Loucy (cell line): ENCODE data around the gene NEIL3.
A peak's percentile ranks its signal among the peaks of the same experiment; 100 is the strongest.
"Not testable (repeated sequence)": the region's sequence is repeated elsewhere in the genome, so short reads cannot be mapped to it uniquely, and the experiment has no call there.

Source experiments
- H2AFZ ChIP-seq: fragments of 200-600 bp; sonication (generic); 2 replicates; pipeline ENCODE4 v1.6.0; 2016; ENCODE audit warnings: antibody characterized with exemption, mild to moderate bottlenecking, low read length, moderate library complexity
- H3F3A ChIP-seq: fragments of 200-600 bp; 2 replicates; pipeline ENCODE4 v1.6.0; 2016; ENCODE audit warnings: antibody characterized with exemption, low read depth, mild to moderate bottlenecking
- H3K27me3 ChIP-seq: fragments of 200-600 bp; sonication (generic); 2 replicates; pipeline ENCODE4 v1.6.1; 2014; ENCODE audit warnings: low read length, mild to moderate bottlenecking; ENCODE audit not compliant: insufficient read depth, poor library complexity, severe bottlenecking
- H3K36me3 ChIP-seq: fragments of 200-600 bp; sonication (generic); 2 replicates; pipeline ENCODE4 v1.6.1; 2016; ENCODE audit warnings: low read length; ENCODE audit not compliant: insufficient read depth
- H3K4me1 ChIP-seq: fragments of 200-600 bp; sonication (generic); 2 replicates; pipeline ENCODE4 v1.5.1; 2014; ENCODE audit warnings: low read length, mild to moderate bottlenecking; ENCODE audit not compliant: insufficient read depth, poor library complexity, severe bottlenecking
- H3K4me2 ChIP-seq: fragments of 200-600 bp; sonication (generic); 2 replicates; pipeline ENCODE4 v1.6.0; 2014; ENCODE audit warnings: antibody characterized with exemption, low read length, low read depth, mild to moderate bottlenecking; ENCODE audit not compliant: poor library complexity, severe bottlenecking
- H3K4me3 ChIP-seq: fragments of 200-600 bp; sonication (generic); 2 replicates; pipeline ENCODE4 v1.5.1; 2014; ENCODE audit warnings: low read length, mild to moderate bottlenecking, mixed read lengths; ENCODE audit not compliant: poor library complexity, severe bottlenecking
- H3K79me2 ChIP-seq: fragments of 200-600 bp; sonication (generic); 2 replicates; pipeline ENCODE4 v1.6.1; 2014; ENCODE audit warnings: low read length; ENCODE audit not compliant: insufficient read depth
- H3K9ac ChIP-seq: fragments of 200-600 bp; sonication (generic); 2 replicates; pipeline ENCODE4 v1.6.0; 2014; ENCODE audit warnings: mild to moderate bottlenecking, low read depth, low read length, moderate library complexity; ENCODE audit not compliant: poor library complexity, severe bottlenecking
- H3K9me2 ChIP-seq: fragments of 200-600 bp; sonication (generic); replicated peaks from 2 replicates; pipeline ENCODE4 v1.6.1; 2016; ENCODE audit warnings: low read depth, low read length, mixed read lengths
- H3K9me3 ChIP-seq: fragments of 200-600 bp; sonication (generic); 2 replicates; pipeline ENCODE4 v1.6.1; 2014; ENCODE audit warnings: mild to moderate bottlenecking, antibody characterized with exemption, low read length, low read depth; ENCODE audit not compliant: insufficient read depth
- H4K20me1 ChIP-seq: fragments of 200-600 bp; sonication (generic); 2 replicates; pipeline ENCODE4 v1.6.0; 2014; ENCODE audit warnings: antibody characterized with exemption, low read length, mild to moderate bottlenecking; ENCODE audit not compliant: insufficient read depth, poor library complexity, severe bottlenecking
- EZH2phosphoT487 ChIP-seq: fragments of 200-600 bp; IDR thresholded peaks from 2 replicates; pipeline ENCODE4 v1.6.1; 2018; ENCODE audit warnings: antibody characterized with exemption, mild to moderate bottlenecking, moderate library complexity, borderline replicate concordance
- TF ChIP-seq, protein P1 (sequence below): fragments of 200-600 bp; sonication (generic); conservative IDR thresholded peaks from 2 replicates; pipeline ENCODE4 v1.5.1; 2014; ENCODE audit warnings: mild to moderate bottlenecking, antibody characterized with exemption, low read length

The NEIL3 gene

DNA sequence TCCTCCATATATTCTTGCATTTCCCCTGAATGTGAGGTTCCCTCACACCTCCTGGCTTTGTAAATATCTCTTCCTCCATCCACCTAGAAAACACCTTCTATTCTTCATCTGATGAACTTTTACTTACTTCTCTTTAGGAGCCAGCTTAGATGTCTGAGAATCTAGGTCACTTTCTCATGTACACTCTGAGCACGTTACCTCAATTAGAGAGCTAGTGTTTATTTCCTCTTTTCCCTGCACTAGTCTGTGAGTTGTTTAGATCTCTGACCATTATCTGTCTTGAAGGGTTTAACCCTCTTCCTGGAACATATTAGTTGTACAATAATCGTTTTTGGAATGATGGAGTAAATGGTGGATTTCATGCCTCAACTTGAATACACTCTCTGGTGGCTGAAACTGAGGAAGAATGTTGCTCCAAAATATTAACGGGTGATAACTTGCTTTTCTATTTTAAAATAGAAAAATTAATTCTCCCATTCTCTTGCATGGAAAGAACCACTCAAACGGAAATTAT is 8.5 kb upstream of the NEIL3 start:
- H3K79me2 ChIP-seq: no peaks in the 10 kb centered on the region
- no peaks in the 10 kb centered on the region for H3F3A ChIP-seq
- peaks cover 5% of the 10 kb centered on the region; the same call in 1 of the 2 replicates for H3K9me3 ChIP-seq
- H3K4me2 ChIP-seq: no peak overlapping the region
- H2AFZ ChIP-seq: 0 out of 2 replicates have a peak overlapping the region, but pooled peaks have one; percentile 43
- no peak overlapping the region for H3K9ac ChIP-seq
- H3K4me3 ChIP-seq: no peak overlapping the region
- TF ChIP-seq EZH2phosphoT487: no peak
- TF ChIP-seq, protein P1, sequence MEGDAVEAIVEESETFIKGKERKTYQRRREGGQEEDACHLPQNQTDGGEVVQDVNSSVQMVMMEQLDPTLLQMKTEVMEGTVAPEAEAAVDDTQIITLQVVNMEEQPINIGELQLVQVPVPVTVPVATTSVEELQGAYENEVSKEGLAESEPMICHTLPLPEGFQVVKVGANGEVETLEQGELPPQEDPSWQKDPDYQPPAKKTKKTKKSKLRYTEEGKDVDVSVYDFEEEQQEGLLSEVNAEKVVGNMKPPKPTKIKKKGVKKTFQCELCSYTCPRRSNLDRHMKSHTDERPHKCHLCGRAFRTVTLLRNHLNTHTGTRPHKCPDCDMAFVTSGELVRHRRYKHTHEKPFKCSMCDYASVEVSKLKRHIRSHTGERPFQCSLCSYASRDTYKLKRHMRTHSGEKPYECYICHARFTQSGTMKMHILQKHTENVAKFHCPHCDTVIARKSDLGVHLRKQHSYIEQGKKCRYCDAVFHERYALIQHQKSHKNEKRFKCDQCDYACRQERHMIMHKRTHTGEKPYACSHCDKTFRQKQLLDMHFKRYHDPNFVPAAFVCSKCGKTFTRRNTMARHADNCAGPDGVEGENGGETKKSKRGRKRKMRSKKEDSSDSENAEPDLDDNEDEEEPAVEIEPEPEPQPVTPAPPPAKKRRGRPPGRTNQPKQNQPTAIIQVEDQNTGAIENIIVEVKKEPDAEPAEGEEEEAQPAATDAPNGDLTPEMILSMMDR: no peak
- H3K27me3 ChIP-seq: no peaks in the 10 kb centered on the region
- no peaks in the 10 kb centered on the region for H3K4me1 ChIP-seq
- no peaks in the 10 kb centered on the region for H3K36me3 ChIP-seq
- no peaks in the 10 kb centered on the region for H4K20me1 ChIP-seq
- H3K9me2 ChIP-seq: no peaks in the 10 kb centered on the region

DNA sequence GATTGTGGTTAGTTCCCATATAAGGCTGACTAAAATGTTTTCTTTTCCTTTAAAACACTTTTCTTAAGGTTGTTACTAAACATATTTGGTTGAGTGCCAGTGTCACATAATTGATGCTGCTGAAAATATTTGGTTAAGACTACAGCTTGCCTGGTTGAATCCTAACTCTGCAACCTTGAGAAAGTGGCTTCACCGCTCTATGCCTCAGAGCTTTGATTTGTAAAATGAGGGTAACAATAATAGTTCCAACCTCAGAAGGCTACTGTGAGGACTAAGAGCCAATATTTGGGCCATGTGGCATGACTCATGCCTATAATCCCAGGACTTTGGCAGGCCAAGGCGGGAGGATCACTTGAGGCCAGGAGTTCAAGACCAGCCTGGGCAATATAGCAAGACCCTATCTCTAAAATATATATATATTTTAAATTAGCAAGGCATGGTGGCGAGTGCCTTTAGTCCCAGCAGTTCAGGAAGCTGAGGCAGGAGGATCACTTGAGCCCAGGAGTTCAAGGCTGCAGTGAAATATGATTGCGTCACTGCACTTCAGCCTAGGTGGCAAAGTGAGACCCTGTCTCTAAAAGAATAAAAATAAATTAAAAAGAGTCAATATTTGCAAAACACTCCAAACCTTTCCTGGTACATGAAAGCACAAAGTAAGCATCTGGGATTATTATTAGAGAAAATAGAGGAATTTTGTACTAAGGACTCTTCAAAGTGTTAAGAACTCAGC is 7.1 kb upstream of the NEIL3 start:
- H3K4me3 ChIP-seq: no peak overlapping the region
- no peaks in the 10 kb centered on the region for H4K20me1 ChIP-seq
- no peaks in the 10 kb centered on the region for H3K4me1 ChIP-seq
- H3F3A ChIP-seq: no peaks in the 10 kb centered on the region
- H3K9me3 ChIP-seq: peaks cover 5% of the 10 kb centered on the region; the same call in 1 of the 2 replicates
- H3K4me2 ChIP-seq: no peak overlapping the region
- H3K9me2 ChIP-seq: no peaks in the 10 kb centered on the region
- TF ChIP-seq, protein P1: no peak
- no peak for TF ChIP-seq EZH2phosphoT487
- H3K9ac ChIP-seq: no peak overlapping the region
- no peaks in the 10 kb centered on the region for H3K36me3 ChIP-seq
- H3K79me2 ChIP-seq: no peaks in the 10 kb centered on the region
- H3K27me3 ChIP-seq: no peaks in the 10 kb centered on the region
- no peak overlapping the region for H2AFZ ChIP-seq

DNA sequence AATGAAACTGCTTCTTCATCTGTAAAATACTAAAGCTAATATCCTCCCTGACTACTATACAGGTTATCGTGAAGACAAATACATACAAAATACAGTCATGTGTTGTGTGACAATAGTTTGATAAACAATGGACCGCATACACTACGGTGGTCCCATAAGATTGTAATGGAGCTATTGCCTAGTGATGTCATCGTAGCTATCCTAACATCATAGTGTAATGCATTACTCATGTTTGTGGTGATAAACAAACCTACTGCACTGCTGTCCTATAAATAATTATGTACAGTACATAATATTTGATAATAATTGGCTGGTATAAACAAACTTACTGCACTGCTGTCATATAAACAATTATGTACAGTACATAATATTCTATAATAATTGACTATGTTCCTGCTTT is 5.6 kb upstream of the NEIL3 start:
- H3K4me2 ChIP-seq: no peak overlapping the region
- no peaks in the 10 kb centered on the region for H3K9me2 ChIP-seq
- no peak for TF ChIP-seq EZH2phosphoT487
- TF ChIP-seq, protein P1: no peak
- peaks cover 15% of the 10 kb centered on the region for H3K4me1 ChIP-seq
- H4K20me1 ChIP-seq: no peaks in the 10 kb centered on the region
- no peaks in the 10 kb centered on the region for H3K36me3 ChIP-seq
- H3K4me3 ChIP-seq: no peak overlapping the region
- no peaks in the 10 kb centered on the region for H3K79me2 ChIP-seq
- no peak overlapping the region for H2AFZ ChIP-seq
- no peak overlapping the region for H3K9ac ChIP-seq
- H3K9me3 ChIP-seq: no peaks in the 10 kb centered on the region
- H3F3A ChIP-seq: no peaks in the 10 kb centered on the region
- H3K27me3 ChIP-seq: no peaks in the 10 kb centered on the region

DNA sequence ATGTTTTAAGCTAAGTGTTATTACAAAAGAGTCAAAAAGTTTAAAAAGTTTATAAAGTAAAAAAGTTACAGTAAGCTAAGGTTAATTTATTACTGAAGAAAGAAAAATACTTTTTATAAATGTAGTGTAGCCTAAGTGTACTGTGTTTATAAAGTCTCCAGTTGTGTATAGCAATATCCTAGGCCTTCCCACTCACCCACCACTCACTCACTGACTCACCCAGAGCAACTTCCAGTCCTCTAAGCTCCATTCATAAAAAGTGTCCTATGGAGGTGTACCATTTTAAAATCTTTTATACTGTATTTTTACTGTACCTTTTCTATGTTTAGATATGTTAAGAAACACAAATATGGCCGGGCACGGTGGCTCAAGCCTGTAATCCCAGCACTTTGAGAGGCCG is 4.8 kb upstream of the NEIL3 start:
- H3K9ac ChIP-seq, H3K4me2 ChIP-seq, H3F3A ChIP-seq, H3K9me3 ChIP-seq, H3K4me3 ChIP-seq, H3K79me2 ChIP-seq, H3K27me3 ChIP-seq, H2AFZ ChIP-seq, H3K9me2 ChIP-seq, H4K20me1 ChIP-seq, H3K36me3 ChIP-seq: not testable (repeated sequence)
- H3K4me1 ChIP-seq: peaks cover 19% of the 10 kb centered on the region
